ENCODE results near the gene HYAL4.
A peak's percentile ranks its signal among the peaks of the same experiment; 100 is the strongest.
"Not testable (repeated sequence)": the region's sequence is repeated elsewhere in the genome, so short reads cannot be mapped to it uniquely, and the experiment has no call there.

The HYAL4 gene

GRCh38 chr7:123844712-123845219, at the start of gene HYAL4:
TSS of gene HYAL4 (plus strand) at chr7:123845169. CDS start at chr7:123868274, 23,105 bp downstream.
- in situ Hi-C loops (cut with HindIII; ENCODE audit: low pct_ligation_motif_present, low pct_unique_long_range_greater_than_20kb, low sequenced_read_pairs) = no loop called here
- DNase-seq = no peak

DNA sequence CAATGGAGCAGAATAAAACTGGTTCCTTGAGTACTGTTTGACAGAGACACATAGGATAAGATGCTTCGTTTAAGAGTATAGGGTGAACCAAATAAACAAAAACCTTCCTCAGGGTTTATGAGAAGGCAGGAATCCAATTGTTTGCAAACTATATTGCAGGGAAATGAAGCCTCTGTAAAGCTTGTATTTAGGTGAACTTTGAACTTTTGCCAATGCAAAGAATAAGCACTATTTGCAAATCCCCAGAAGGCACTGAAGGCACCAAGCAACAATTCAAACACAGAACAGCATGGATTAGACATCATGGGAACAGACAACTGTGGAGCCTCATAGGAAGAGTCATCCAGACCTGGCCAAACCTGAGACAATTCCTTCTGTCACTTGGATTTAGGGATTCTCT, 49.1 kb upstream of the HYAL4 start:
- in situ Hi-C loops (cut with HindIII; ENCODE audit: low pct_ligation_motif_present, low pct_unique_long_range_greater_than_20kb, low sequenced_read_pairs) = no loop called here
- DNase-seq = no peak

DNA sequence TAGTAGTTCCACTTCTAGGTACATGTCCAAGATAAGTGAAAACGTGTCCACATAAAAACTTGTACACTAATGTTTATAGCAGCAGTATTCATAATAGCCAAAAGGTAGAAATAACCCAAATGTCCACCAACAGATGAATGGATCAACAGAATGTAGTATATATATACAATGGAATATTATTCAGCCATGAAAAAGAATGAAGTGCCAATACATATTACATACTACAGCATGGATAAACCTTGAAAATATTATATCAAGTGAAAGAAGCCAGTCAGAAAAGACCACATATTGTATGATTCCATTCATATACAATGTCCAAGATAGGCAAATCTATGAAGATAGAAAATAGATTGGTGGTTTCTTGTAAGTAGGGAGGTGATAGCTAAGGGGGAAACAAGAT, 48.4 kb upstream of the HYAL4 start:
- in situ Hi-C loops (cut with HindIII; ENCODE audit: low pct_ligation_motif_present, low pct_unique_long_range_greater_than_20kb, low sequenced_read_pairs) = no loop called here
- no peak for DNase-seq

DNA sequence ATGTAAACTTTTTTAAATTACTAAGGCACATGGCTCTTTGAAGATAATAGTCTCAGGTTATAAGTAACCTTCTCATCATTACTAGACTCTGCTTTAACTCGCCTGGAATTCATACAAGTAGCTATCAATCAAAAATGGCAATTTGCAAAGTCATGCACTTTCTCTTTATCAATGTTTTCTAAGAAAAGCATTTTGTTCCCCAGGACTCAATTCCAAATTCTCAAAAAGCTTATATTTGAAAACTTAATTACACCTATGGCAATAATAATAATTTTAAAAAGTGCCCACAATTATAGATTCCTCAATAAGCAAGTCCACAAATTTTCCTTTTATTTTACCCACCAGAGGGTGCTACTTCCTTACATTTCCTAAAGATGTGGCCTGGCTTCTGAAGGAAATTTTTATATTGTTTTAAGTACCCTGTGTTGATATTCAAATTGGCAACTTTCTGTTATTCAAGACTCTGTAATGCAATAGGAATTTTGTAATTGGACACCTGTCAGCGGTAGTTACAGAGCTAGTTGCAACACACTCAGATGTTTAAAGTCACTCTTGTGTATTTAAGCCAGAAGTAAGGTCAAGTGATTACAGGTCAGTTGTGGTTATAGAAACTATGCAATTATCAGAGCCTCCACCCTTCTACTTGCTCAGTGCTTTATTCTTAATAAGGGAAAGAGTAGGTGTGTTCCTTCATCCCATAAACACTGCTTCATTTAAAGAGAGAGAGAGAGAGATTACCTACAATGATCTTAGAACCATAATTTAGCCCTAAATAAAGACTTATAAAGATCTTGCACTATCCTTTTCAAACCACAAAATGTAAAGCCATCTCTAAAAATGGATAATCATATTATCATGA, 47.1 kb upstream of the HYAL4 start:
- in situ Hi-C loops (cut with HindIII; ENCODE audit: low pct_ligation_motif_present, low pct_unique_long_range_greater_than_20kb, low sequenced_read_pairs) = no loop called here
- peak; percentile 70 for DNase-seq

DNA sequence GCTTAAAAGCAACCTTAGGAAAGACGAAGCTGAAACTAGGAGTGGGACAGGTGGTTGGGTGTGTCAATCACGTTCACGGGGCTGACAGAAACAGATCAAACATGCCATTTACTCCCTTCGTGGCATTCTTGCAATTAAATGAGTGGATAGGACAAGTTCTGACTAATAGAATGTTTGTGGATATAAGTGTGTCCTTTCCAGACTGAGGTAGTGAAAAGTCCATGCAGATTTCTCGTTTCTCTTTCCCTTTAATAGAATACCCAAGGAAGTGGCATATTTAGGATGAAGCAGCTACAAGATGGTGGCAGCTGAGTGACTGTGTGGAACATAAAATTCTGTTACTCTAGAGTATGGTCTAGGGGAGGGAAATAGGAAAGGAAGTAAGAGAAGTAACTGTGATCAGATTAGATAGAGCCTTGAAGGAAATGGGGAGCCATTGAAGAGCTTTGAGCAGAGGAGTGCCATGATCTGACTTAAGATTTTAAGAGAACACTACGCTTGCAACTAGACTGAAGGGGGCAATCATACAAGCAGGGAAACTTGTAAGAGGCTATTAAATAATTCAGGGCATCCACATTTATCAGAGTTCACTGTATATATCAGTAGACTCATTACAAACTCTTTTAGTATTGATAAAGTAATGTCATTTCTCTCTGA, 46.3 kb upstream of the HYAL4 start:
- in situ Hi-C loops (cut with HindIII; ENCODE audit: low pct_ligation_motif_present, low pct_unique_long_range_greater_than_20kb, low sequenced_read_pairs) = no loop called here
- no peak for DNase-seq

- in situ Hi-C loops (cut with HindIII; ENCODE audit: low pct_ligation_motif_present, low pct_unique_long_range_greater_than_20kb, low sequenced_read_pairs) = no loop called here
- no peak for DNase-seq
Observed at GRCh38 chr7:123802249-123802648, 42.7 kb upstream of the HYAL4 start.

- no peak for DNase-seq
- in situ Hi-C loops (cut with HindIII; ENCODE audit: low pct_ligation_motif_present, low pct_unique_long_range_greater_than_20kb, low sequenced_read_pairs) = no loop called here
Observed at GRCh38 chr7:123805287-123805686, 39.7 kb upstream of the HYAL4 start.

GRCh38 chr7:123809471-123809870, 35.5 kb upstream of the HYAL4 start:
- no peak for DNase-seq
- in situ Hi-C loops (cut with HindIII; ENCODE audit: low pct_ligation_motif_present, low pct_unique_long_range_greater_than_20kb, low sequenced_read_pairs) = no loop called here

- DNase-seq = no peak
- in situ Hi-C loops (cut with HindIII; ENCODE audit: low pct_ligation_motif_present, low pct_unique_long_range_greater_than_20kb, low sequenced_read_pairs) = no loop called here
Observed at GRCh38 chr7:123811056-123811455, 33.9 kb upstream of the HYAL4 start.

GRCh38 chr7:123816916-123817315, 28.1 kb upstream of the HYAL4 start:
- in situ Hi-C loops (cut with HindIII; ENCODE audit: low pct_ligation_motif_present, low pct_unique_long_range_greater_than_20kb, low sequenced_read_pairs) = no loop called here
- no peak for DNase-seq

DNA sequence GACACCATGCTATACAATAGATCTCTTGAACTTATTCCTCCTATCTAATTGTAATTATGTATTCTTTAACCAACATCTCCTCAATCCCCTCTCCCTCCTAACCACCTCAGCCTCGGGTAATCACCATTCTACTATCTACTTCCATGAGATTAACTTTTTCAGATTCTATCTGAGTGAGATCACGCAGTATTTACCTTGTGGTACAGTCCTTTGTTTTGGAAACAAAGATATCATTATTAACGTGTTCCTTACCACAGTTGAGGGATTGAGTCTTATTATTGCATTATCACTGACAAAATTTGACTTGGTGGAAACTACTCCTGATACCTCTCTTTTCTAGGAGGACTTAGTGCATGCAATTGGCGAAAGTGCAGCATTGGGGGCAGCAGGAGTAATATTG, 26.0 kb upstream of the HYAL4 start:
- in situ Hi-C loops (cut with HindIII; ENCODE audit: low pct_ligation_motif_present, low pct_unique_long_range_greater_than_20kb, low sequenced_read_pairs) = no loop called here

GRCh38 chr7:123819795-123820194, 25.2 kb upstream of the HYAL4 start:
- in situ Hi-C loops (cut with HindIII; ENCODE audit: low pct_ligation_motif_present, low pct_unique_long_range_greater_than_20kb, low sequenced_read_pairs); DNase-seq: not testable (repeated sequence)

More for the DNA sequence above, 26.0 kb upstream of the HYAL4 start:
- no peak for DNase-seq

DNA sequence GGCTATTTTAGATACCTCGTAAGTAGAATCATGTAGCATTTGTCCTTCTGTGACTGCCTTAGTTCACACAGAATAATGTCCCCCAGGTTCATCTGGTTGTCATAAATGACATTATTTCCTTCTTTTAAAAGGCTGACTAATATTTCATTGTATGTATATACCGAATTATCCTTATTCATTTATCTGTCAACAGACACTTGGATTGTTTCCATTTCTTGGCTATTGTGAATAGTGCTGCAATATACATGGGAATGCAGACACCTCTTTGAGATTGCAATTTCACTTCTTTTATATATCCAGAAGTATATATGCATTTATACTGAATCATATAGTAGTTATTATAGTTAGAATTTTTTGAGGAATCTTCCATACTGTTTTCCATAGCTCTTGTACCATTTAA, 24.1 kb upstream of the HYAL4 start:
- DNase-seq = no peak
- in situ Hi-C loops (cut with HindIII; ENCODE audit: low pct_ligation_motif_present, low pct_unique_long_range_greater_than_20kb, low sequenced_read_pairs) = no loop called here

DNA sequence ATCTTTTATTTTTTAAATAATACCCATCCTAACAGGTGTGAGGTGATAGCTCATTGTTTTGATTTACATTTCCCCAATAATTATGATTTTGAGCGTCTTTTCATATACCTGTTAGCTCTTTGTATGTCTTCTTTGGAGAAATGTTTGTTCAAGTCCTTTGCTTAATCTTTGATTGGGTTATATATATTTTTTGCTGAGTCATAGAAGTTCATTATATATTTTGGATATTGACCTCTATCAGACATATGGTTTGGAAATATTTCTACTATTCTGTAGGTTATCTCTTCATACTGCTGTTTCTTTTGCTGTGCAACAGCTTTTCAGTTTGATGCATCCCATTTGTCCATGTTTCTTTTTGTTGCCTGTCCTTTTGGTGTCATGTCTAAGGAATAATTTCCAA, 23.6 kb upstream of the HYAL4 start:
- no peak for DNase-seq
- in situ Hi-C loops (cut with HindIII; ENCODE audit: low pct_ligation_motif_present, low pct_unique_long_range_greater_than_20kb, low sequenced_read_pairs) = no loop called here

- DNase-seq = no peak
- in situ Hi-C loops (cut with HindIII; ENCODE audit: low pct_ligation_motif_present, low pct_unique_long_range_greater_than_20kb, low sequenced_read_pairs) = no loop called here
Observed at GRCh38 chr7:123823898-123824753, 20.8 kb upstream of the HYAL4 start.

- no peak for DNase-seq
- in situ Hi-C loops (cut with HindIII; ENCODE audit: low pct_ligation_motif_present, low pct_unique_long_range_greater_than_20kb, low sequenced_read_pairs) = no loop called here
Observed at GRCh38 chr7:123824754-123825067, 20.3 kb upstream of the HYAL4 start.

- no peak for DNase-seq
- in situ Hi-C loops (cut with HindIII; ENCODE audit: low pct_ligation_motif_present, low pct_unique_long_range_greater_than_20kb, low sequenced_read_pairs) = no loop called here
Observed at GRCh38 chr7:123828805-123829204, 16.2 kb upstream of the HYAL4 start.

GRCh38 chr7:123836656-123837055, 8.3 kb upstream of the HYAL4 start:
- no peak for DNase-seq
- in situ Hi-C loops (cut with HindIII; ENCODE audit: low pct_ligation_motif_present, low pct_unique_long_range_greater_than_20kb, low sequenced_read_pairs) = no loop called here

DNA sequence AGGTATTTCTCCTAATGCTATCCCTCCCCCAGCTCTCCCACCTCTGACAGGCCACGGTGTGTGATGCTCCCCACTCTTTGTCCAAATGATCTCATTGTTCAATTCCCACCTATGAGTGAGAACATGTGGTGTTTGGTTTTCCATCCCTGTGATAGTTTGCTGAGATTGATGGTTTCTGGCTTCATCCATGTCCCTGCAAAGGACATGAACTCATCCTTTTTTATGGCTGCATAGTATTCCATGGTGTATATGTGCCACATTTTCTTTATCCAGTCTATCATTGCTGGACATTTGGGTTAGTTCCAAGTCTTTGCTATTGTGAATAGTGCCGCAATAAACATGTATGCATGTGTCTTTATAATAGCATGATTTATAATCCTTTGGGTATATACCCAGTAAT, 5.9 kb upstream of the HYAL4 start:
- DNase-seq; in situ Hi-C loops (cut with HindIII; ENCODE audit: low pct_ligation_motif_present, low pct_unique_long_range_greater_than_20kb, low sequenced_read_pairs): not testable (repeated sequence)

Data from ACHN (cell line).